Urinary bladder (tissue), 4 donors: ENCODE results near the gene MRPL21. TPM values are rescaled to one million over a fixed set of nuclear protein-coding genes. Genes with fewer than 3 reads are reported as not detected.
"Not testable (repeated sequence)": the region's sequence is repeated elsewhere in the genome, so short reads cannot be mapped to it uniquely, and the experiment has no call there.

ENCODE experiments used
- DNase-seq: peaks from one replicate; pipeline ENCODE4 v3.0.0-alpha.2; 2015; ENCODE audit errors: extremely low spot score
- H3K27ac ChIP-seq: one replicate; pipeline ENCODE4 v1.5.1; 2013; ENCODE audit warnings: low read depth, mild to moderate bottlenecking, moderate library complexity
- H3K36me3 ChIP-seq: one replicate; pipeline ENCODE4 v1.6.1; 2013; ENCODE audit warnings: mild to moderate bottlenecking, moderate library complexity; ENCODE audit not compliant: insufficient read depth
- H3K4me1 ChIP-seq: one replicate; pipeline ENCODE4 v1.6.1; 2013; ENCODE audit warnings: mild to moderate bottlenecking, moderate library complexity; ENCODE audit not compliant: insufficient read depth
- H3K4me3 ChIP-seq: one replicate; pipeline ENCODE4 v1.5.1; 2013; ENCODE audit warnings: low read depth, low read length
- WGBS: extraction: QIAGEN DNeasy Blood & Tissue Kit; methylation state at CpG from one replicate; pipeline ENCODE4 v1.1.7; 2013; 5-methylcytosine and 5-hydroxymethylcytosine counted together
- polyA plus RNA-seq: library from polyadenylated mRNA; stranded (reverse); fragments of 200-250 nt; gene quantifications from one replicate; pipeline ENCODE4 v1.2.3, GENCODE V29; 2013
- total RNA-seq: library from RNA; depleted of rRNA; stranded (reverse); fragments of >200 nt; gene quantifications from one replicate; pipeline ENCODE4 v1.2.3, GENCODE V29; 2014
- donor health status: healthy with polysubstance abuse.
- donor health status: healthy.

MRPL21 gene
- total and polyA plus RNA-seq, 2 donors: 46.1 to 80.8 TPM

DNA sequence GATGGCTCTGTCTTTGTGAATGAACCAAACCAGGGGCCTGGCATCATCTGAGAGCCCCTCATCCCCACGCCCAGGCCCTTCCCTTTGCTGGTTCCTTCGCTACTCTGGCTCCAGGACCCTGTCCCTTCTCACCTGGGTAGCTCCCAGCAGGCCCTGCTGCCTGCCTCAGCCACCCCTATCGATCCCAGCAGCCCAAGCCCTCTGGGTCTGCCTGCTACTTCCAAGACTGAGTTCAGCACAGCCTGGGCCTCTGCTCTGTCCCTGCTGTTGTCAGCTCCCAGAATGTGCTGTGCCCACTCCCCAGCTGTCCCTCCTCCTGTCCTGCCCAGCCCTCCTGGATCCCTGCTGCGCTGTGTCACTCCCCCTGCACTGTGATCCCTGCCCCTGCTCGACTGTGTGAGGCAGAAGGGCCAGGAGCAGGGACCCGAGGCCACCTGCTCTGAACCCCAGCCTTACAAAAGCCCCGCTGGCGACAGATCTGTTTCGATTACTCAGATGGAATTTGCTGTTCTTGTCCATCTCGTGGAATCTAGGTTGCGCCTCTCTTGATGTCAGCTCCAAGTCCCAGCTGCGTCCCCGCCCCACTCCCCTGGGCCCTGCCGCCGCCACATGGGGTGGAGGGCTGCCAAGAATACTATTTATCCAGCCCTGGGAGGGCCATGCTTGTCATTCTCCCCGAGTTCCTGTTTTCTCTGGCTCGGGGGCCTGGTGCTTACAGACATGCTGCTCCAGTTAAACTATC lies 13.0 kb downstream of the MRPL21 start:
- no peak for DNase-seq
- H3K4me1 ChIP-seq: no peaks in the 10 kb centered on the region
- no peak overlapping the region for H3K4me3 ChIP-seq
- 48% methylated on average over 17 of the region's 17 CpGs for WGBS
- H3K27ac ChIP-seq: peak overlapping the region; percentile 60
- H3K36me3 ChIP-seq: no peaks in the 10 kb centered on the region

DNA sequence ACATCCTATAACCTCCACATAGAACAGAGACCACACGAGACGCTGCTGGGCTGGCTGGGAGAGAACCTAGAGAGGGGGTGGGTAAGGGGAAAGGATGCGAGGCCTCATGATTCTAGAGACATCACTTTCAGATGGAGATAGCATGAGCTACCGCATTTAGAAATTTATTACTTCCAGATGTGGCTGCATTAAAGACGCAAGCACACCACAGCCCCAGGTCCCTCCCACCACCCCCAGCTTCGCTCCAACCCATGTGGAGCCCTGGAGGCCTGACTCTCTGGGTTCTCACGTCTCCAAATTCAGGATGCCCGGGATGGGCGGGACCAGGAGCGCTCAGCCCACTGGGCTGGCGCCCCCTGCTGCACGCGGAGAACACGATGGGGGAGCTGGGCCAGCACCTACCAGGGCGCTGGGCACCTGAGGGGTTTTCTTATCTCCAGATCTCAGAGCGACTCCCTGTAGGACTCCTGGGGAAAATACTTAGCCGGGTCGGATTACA lies 13.6 kb downstream of the MRPL21 start:
- Histone ChIP-seq H3K36me3 (no peaks in the 10 kb centered on the region), H3K27ac (no peak overlapping the region), H3K4me1 (no peaks in the 10 kb centered on the region), H3K4me3 (no peak overlapping the region)
- 34% methylated on average over 18 of the region's 18 CpGs for WGBS
- no peak for DNase-seq

DNA sequence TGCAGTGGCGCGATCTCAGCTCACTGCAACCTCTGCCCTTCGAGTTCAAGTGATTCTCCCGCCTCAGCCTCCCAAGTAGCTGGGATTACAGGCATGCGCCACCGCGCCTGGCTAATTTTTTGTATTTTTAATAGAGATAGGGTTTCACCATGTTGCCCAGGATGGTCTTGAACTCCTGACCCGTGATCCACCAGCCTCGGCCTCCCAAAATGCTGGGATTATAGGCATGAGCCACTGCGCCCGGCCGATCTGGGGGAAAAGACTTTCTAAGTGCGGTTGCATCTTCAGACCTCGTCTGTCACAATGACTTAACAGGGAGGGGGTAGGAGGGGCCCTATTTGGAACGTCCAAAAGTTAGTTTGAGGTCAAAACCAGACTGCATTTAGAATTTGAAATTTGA lies 18.8 kb downstream of the MRPL21 start:
- not testable (repeated sequence) for DNase-seq, H3K4me1 ChIP-seq, H3K4me3 ChIP-seq, H3K27ac ChIP-seq, H3K36me3 ChIP-seq
- WGBS: 91% methylated on average over 15 of the region's 15 CpGs

DNA sequence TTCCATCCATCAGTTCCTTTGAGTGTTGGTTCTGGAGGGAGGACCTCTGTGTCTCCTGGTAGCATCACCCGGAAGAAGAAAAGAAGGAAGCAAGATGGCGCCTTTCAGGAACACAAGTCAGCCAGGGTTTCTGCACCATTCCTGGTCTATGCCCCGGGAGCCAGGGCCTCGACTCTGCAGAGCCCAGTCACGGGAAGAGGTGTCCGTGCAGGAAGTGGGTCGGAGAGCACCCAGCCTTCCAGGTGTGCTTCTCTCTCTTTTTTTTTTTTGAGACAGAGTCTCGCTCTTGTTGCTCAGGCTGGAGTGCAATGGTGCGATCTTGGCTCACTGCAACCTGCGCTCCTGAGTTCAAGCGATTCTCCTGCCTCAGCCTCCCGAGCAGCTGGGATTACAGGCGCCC lies 21.2 kb downstream of the MRPL21 start:
- H3K36me3 ChIP-seq: no peaks in the 10 kb centered on the region
- no peaks in the 10 kb centered on the region for H3K4me1 ChIP-seq
- no peak overlapping the region for H3K4me3 ChIP-seq
- WGBS: 88% methylated on average over 13 of the region's 13 CpGs
- no peak overlapping the region for H3K27ac ChIP-seq
- DNase-seq: no peak

DNA sequence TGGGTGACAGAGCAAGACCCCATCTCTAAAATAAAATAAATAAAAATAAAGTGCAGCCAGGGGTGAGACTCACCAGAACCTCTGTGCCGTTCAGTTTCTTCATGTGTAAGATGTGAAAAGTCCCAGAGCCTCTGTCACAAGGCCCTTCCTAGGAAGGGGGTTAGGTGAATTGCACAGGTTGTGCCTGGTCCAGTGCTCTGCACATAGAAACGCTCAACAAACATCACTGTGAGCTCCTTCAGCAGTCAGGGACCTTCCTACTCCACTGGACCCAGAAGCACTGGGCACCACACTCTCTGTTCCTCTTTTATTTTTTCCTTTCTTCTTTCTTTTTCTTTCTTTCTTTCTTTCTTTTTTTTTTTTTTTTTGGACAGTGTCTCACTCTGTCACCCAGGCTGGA lies 22.3 kb downstream of the MRPL21 start:
- DNase-seq: no peak
- no peak overlapping the region for H3K4me3 ChIP-seq
- no peak overlapping the region for H3K27ac ChIP-seq
- no peaks in the 10 kb centered on the region for H3K36me3 ChIP-seq
- H3K4me1 ChIP-seq: no peaks in the 10 kb centered on the region
- WGBS: 96% methylated on average over 2 of the region's 2 CpGs

GRCh38 chr11:68880851-68881250 lies 22.8 kb downstream of the MRPL21 start:
- WGBS: 95% methylated on average over 5 of the region's 5 CpGs
- no peak overlapping the region for H3K4me3 ChIP-seq
- no peak for DNase-seq
- no peak overlapping the region for H3K27ac ChIP-seq
- no peaks in the 10 kb centered on the region for H3K36me3 ChIP-seq
- no peaks in the 10 kb centered on the region for H3K4me1 ChIP-seq

DNA sequence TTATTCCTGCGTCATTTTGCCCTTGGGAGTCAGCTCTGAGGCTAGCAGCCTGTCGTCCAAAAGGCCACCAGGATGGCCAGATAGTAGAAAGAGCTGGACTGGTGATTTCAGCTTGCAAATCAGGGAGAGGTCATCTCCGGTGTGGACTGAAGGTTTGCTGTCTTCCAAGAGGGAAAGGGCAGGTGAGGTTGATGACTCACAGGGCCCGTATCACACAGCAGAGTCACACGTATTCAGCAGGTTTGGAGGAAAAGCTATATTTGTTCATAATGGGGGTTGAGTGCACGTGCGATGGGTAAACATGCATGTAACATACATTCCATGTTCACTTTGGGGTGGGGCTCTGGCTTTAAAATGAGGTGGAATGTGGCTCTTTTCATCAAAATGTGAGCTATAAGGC lies 25.6 kb downstream of the MRPL21 start:
- Histone ChIP-seq H3K27ac (no peak overlapping the region), H3K4me1 (no peaks in the 10 kb centered on the region), H3K4me3 (no peak overlapping the region), H3K36me3 (no peaks in the 10 kb centered on the region)
- 84% methylated on average over 7 of the region's 7 CpGs for WGBS
- DNase-seq: no peak

DNA sequence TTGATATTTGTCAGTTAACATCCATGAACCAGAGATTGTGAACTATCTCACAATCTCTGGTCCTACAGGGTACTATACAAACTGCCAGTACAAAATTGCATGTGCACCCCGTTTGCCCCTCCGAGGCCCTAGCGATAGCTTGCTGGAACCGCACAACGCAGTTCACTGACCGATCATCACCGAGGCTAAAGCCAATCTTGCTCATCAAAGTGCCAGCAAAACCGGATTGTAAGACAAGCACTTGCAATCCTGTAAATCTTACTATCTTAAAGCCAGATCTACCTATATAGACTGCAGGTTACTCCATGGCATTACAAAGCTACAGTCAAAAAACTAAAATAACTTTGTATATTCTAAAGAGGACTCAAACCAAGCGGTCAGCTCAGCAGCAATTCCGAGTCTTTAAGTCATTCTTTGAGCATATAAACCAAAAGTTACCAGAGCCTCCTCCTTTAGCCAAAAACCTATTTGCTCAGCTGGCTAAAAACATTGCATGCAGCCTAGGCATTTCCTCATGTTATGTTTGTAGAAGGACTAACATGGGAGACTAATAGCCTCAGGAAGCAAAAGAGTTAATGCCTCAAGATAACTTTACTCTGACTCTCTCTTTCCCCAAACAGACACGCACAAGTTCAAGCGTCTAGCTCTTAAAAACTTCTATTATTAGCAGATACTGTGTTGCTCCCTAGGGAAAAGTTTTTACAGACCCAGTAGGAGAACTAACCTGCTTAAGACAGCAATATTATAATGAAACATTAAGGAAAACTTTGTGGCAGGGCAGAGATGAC lies 31.2 kb downstream of the MRPL21 start:
- Histone ChIP-seq H3K4me3 (no peak overlapping the region), H3K36me3 (no peaks in the 10 kb centered on the region), H3K4me1 (no peaks in the 10 kb centered on the region), H3K27ac (no peak overlapping the region)
- WGBS: 70% methylated on average over 12 of the region's 12 CpGs
- no peak for DNase-seq

GRCh38 chr11:68870470-68870869 lies 33.2 kb downstream of the MRPL21 start:
- Histone ChIP-seq H3K4me1 (no peaks in the 10 kb centered on the region), H3K27ac (no peak overlapping the region)
- no peak for DNase-seq

DNA sequence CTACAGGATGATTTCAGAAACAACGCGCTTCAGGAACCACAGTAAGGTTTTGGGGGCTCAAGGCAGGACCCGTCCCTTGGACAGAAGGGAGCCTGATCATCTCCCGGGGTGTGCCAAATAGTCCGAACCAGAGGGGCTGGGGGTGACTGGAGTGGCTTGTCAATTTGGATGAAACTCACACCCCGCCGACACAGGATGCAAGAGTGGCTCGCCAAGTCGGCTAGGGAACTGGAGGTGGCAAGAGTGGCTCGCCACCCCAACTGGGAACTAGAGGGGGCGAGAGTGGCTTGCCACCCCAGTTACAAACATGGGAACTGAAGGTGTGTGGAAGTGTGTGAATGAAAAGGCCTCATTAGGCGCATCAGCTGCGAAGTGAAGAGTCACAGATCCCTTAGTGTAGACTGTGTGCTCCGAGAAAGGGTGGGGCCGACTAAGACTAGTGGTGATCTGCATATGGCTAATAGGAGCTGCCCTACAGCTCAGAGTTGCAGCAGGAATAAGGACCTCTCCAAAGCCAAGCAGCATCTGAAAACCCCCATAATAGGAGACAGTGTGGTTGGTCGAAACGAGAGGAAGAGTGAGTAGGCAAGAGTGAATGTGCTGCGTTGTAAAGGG lies 35.3 kb downstream of the MRPL21 start:
- no peaks in the 10 kb centered on the region for H3K4me1 ChIP-seq
- H3K36me3 ChIP-seq: no peaks in the 10 kb centered on the region
- no peak overlapping the region for H3K27ac ChIP-seq
- DNase-seq: no peak
- no peak overlapping the region for H3K4me3 ChIP-seq
- 93% methylated on average over 18 of the region's 18 CpGs for WGBS

More at GRCh38 chr11:68870470-68870869, 33.2 kb downstream of the MRPL21 start:
- no peak overlapping the region for H3K4me3 ChIP-seq
- no peaks in the 10 kb centered on the region for H3K36me3 ChIP-seq
- WGBS: 37% methylated on average over 9 of the region's 9 CpGs

DNA sequence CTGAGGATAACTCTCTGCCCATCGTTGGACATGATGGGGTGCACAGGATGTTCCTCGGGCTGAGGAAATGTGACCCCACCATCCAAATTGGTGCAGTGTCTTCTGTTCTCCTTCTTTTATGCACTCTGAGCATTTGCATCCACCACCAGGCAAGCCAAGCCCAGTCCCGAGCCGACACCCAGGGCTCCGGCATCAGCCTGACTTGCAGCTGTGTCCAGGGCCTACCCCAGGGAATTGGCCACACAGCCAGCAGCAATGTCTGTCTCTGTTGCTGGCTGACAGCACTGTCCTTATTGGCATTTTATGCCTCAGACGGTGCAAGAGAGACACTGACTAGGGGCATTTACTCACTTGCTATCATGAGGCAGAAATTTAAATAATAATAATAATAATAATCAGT lies 36.6 kb downstream of the MRPL21 start:
- Histone ChIP-seq H3K27ac (no peak overlapping the region), H3K36me3 (no peaks in the 10 kb centered on the region), H3K4me3 (no peak overlapping the region), H3K4me1 (no peaks in the 10 kb centered on the region)
- no peak for DNase-seq
- 89% methylated on average over 6 of the region's 6 CpGs for WGBS

GRCh38 chr11:68865241-68865640 lies 38.4 kb downstream of the MRPL21 start:
- H3K4me3 ChIP-seq: no peak overlapping the region
- no peak for DNase-seq
- no peaks in the 10 kb centered on the region for H3K4me1 ChIP-seq
- no peaks in the 10 kb centered on the region for H3K36me3 ChIP-seq
- WGBS: 89% methylated on average over 11 of the region's 11 CpGs
- no peak overlapping the region for H3K27ac ChIP-seq

DNA sequence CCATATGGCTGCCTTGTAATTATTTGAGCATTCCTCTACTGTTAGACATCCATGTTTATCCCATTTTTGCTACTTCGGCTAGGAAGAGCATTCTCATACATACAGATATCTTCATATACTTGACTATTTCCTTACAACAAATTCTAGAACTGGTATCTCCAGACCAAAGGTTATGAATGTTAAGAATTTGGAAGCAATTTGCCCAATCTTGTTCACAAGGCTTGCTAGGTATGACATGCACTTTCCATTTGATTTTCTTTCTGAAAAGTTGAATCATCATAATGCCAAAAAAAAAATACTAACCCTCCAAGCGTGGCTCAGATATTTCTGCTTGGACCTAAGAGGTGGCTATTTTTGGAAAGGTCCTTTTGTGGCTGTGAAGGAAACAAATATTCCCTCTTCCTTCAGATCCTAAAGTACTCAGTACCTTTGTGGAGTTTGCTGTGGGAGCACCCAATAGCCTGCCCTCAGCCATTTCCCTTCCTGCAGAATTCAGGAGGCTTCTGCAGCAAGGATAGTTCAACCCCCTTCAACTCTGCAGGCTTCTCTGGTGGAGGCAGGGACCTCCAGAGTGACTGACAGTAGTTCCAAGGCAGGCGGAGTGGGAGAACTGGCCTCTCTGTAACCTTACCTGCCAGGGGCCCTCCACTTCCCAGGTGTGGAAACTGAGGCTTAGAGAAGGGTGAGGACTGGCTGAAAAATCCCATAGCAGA lies 39.9 kb downstream of the MRPL21 start:
- H3K4me1 ChIP-seq: no peaks in the 10 kb centered on the region
- H3K27ac ChIP-seq: no peak overlapping the region
- H3K4me3 ChIP-seq: no peak overlapping the region
- H3K36me3 ChIP-seq: no peaks in the 10 kb centered on the region
- WGBS: 88% methylated on average over 3 of the region's 3 CpGs
- no peak for DNase-seq
